Dermis microvascular lymphatic vessel endothelial cell (primary cell): ENCODE measurements around the gene ZNF599. TPM values are rescaled to one million over a fixed set of nuclear protein-coding genes. Genes with fewer than 3 reads are reported as not detected.
A peak's percentile ranks its signal among the peaks of the same experiment; 100 is the strongest.

Experiments used
- DNase-seq, 2 donors: peaks; one replicate each; pipeline versions ENCODE4 v3.0.0 to v3.0.0-alpha.2; 2010; ENCODE audit warnings: low read depth in 2 of 2
- total RNA-seq: library from RNA; depleted of rRNA; stranded (reverse); fragments of >200 nt; gene quantifications from 2 replicates; pipeline ENCODE4 v1.2.1, GENCODE V29; 2014

Gene ZNF599
- total RNA-seq, 1 donor from 2014 or later: 3.7 TPM

DNA sequence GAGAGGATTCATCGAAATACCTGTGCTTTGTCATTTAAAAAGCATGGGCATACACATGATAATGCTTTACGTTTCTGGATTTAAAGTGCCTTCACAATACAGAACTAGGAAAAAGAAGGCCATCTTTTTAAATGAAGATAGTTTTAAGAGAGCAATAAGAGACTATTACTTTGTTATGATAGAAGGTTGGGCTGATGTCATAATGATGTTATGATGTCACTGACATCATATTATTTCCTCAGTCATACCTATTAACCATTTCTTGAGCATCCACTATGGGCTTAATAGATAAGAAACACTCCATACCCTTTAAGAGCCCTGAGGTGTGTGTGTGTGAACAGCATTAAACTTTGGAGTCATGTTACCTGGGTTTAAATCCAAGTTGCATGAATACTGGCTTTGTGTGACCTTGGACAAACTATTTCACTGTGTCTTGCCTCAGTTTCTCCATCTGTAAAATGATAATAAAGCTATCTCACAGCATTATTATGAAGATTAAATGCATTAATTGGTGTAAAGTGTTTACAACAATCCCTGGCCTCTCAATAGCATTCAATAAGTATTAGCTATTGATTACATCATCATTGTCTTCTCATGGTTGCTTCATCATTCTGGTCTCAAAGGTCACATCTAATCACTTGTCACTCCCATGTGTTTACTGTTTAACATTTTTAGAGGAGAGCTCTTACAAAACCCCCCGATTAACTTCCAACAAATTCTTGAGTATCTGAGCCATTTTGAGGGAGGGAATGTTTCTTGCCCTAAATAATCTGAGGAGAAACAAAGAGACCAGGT is 27.9 kb downstream of the ZNF599 start:
- no peak for DNase-seq

DNA sequence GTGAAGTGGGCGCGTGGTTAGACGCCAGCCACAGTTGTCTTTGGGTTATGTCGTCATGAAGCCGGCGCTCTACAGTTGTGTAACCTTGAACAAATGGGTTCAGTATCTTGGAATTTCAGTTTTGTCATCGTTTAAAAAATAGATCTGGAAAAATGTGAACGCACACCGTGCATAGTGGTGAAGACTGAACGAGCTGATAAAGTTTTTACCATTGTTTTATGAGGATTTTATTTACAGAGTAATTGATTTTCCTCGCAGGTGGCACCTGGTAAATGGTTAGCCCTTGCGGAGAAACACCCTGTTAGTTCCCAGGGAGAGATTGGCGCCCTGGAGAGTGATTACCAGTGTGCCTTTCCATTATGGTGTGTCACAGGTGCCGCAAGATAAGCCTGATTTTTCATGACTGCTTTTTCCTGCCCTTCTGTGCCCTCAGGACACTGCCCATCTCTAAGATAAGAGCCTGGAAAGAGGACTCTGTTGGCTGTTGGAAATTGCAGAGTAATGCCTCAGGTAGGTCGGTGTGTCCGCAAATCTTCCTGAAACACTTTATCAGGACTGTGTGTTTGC is 38.4 kb downstream of the ZNF599 start:
- peak; percentile 66 to 86 for DNase-seq

DNA sequence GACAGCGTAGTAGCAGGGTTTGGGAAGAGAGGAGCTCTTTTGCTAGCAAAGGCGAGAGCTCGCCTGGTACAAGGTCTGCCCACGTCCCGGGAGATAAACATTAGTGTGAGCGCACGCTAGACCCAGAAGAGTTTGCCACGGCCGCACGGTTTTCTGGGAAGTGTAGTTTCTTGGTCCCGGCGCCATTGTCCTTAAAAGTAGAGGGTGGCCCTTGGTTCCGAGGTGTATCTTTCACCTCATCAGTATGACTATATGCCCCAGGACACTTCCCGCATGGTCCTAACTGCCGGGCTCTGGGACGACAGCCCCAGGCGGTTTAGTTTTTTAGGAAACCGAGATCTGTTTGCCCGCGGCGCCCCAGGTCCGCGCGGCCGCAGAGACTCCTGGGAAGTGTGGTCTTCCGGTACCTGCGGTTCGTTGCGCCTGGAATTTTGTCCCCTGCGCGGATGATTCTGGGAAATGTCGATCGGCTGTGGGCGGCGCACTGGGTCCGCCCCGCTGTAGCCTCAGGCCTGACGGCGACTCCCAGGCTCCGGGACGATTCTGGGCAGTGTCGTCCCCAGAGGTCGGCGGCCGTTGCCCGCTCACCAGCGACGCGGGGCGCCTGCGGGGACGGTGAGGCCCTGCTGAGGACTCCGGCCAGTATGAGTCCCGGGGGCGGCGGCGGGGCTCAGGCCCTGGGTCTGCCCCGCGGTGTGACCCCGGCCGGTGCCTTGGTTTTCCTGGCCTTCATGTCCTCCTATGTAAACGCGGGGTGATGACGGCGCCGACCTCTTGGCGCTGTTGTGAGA is 39.1 kb downstream of the ZNF599 start, which contains the start of gene ZNF181:
Gene ZNF181, plus strand, starts transcription at position 498 of the 791 bp plus-strand sequence. CDS start 795 bp downstream, outside the sequence.
- DNase-seq: peak; percentile 88 to 93

DNA sequence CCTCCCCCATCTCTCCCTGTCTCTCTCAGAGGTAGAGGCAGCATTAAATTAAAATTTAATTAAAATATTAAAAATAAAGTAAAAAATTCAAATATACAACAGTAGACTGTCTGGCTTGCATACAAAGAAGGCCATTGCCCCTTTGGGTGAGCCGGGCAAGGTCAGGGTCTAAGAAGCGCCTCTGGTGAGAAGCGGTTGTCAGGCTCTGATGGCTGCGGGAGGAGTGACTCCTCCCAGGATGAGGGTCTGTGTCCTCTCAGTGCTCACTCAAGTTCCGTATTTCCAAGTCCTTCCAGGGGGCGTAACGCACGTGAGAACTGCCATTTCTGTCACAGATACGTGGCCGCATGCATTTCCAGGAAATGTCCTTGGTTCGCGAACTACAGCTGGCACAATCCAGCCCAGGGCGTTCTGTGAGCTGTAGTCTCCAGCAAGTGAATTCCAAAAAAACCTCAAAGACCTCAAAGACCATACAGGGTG is 39.7 kb downstream of the ZNF599 start:
- DNase-seq: peak; percentile 67 to 80

- DNase-seq: no peak
Measured at GRCh38 chr19:34732612-34733211, 40.3 kb downstream of the ZNF599 start.

GRCh38 chr19:34731964-34732363 is 41.1 kb downstream of the ZNF599 start:
- DNase-seq: no peak

- DNase-seq: no peak
Measured at GRCh38 chr19:34731019-34731829, 41.8 kb downstream of the ZNF599 start.

DNA sequence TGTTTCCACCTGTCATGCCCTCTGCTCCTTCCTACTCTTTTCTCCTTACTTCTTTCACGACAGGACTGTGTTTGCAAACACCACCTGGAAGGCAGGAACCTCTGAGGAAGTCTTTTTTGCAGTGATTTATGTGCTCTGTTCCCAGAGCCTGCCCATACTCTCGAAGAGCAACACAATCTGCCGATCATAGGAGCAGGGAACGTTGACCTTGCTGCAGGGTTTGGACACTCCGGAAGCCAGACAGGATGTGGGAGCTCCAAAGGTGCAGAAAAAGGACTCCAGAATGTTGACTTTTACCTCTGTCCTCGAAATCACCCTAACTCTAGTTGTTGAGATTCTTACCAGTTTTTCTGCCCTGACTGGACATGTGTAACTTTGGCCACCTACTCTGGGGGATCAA is 47.6 kb downstream of the ZNF599 start:
- no peak for DNase-seq

GRCh38 chr19:34722353-34722752 is 50.7 kb downstream of the ZNF599 start:
- no peak for DNase-seq

DNA sequence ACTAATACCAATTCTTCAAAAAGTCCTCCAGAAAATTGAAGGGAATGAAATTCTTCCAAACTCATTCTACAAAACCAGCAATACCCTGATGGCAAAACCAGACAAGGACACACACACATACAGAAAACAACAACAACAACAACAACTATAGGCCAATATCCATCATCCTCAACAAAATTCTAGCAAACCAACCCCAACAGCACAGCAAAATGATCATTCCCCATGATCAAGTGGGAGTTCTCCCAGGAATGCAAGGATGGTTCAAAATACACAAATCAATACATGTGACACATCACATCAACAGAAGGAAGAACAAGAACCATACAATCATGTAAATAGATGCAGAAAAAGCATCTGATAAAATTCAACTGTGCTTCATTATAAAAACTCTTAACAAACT is 57.7 kb downstream of the ZNF599 start:
- DNase-seq: no peak

- no peak for DNase-seq
Measured at GRCh38 chr19:34713262-34713637, 59.8 kb downstream of the ZNF599 start.

DNA sequence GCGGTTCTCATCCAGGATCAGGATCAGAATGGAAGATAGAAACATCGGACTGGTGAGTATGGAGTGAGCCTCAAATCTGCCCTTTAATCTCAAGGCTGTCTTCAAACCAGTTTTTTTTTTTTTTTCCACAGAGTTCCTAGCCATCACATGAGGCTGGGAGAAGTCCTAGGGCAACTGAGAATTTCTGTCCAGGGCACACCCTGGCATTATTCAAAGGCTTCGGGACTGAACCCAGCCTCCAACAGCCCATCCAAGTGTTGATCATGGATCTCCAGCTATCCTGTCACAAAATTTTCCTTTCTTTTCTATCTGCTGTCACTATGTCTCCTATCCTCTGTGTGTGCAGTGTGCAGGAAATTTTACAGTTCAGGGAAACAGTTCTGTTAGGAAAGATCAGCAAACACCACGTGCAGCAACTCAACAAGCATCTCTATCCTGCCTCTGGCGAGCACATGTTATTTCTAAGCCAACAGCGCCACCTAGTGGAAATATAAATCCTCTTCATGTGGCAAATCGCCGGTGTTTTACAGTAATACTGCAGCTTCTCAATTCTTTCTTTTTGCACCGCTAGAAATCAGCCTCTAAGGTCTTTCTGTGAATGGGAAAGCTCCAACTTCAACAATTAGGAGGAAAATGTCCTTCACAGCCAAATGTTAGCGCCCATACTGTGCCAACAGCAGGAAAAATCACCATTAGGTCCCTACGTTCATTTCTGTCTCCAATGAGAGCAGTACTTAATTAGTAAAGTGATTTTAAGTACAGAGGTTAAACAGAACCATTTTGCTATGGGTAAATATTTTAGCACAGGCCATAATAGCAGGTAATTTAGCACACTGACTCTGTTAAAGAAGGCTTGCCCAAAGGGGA is 60.4 kb downstream of the ZNF599 start:
- peak; percentile 83 to 87 for DNase-seq

- no peak for DNase-seq
Measured at GRCh38 chr19:34711890-34712289, 61.1 kb downstream of the ZNF599 start.

Other genes starting within 250 kb of the ZNF599 start
- 0.13 TPM in 1 of 2 replicates, not detected in the other for gene SCGB2B2, start 96.1 kb downstream of the ZNF599 start, total RNA-seq
- gene ZNF302, start 95.5 kb downstream of the ZNF599 start, total RNA-seq: 8.1 and 11.5 TPM in 2 replicates
- 12.1 and 19.8 TPM in 2 replicates for gene ZNF181, start 39.0 kb downstream of the ZNF599 start, total RNA-seq
- gene ZNF30, start 153.7 kb upstream of the ZNF599 start, total RNA-seq: 4.1 and 5.4 TPM in 2 replicates
- gene ZNF792, start 191.0 kb upstream of the ZNF599 start, total RNA-seq: 25.9 and 44.5 TPM in 2 replicates
- gene GRAMD1A, start 227.1 kb upstream of the ZNF599 start, total RNA-seq: 21.1 and 42.1 TPM in 2 replicates